GM18526 (cell line): ENCODE data around the gene ZCCHC2.
A peak's percentile ranks its signal among the peaks of the same experiment; 100 is the strongest.

ENCODE experiments used
- POLR2A ChIP-seq: IDR thresholded peaks from 3 replicates; pipeline ENCODE4 v1.6.1; 2011; ENCODE audit not compliant: insufficient read length; ENCODE audit errors: extremely low read depth

ZCCHC2 gene

GRCh38 chr18:62523631-62524439, 1.0 kb downstream of the ZCCHC2 start:
- peak; percentile 18 for TF ChIP-seq POLR2A

DNA sequence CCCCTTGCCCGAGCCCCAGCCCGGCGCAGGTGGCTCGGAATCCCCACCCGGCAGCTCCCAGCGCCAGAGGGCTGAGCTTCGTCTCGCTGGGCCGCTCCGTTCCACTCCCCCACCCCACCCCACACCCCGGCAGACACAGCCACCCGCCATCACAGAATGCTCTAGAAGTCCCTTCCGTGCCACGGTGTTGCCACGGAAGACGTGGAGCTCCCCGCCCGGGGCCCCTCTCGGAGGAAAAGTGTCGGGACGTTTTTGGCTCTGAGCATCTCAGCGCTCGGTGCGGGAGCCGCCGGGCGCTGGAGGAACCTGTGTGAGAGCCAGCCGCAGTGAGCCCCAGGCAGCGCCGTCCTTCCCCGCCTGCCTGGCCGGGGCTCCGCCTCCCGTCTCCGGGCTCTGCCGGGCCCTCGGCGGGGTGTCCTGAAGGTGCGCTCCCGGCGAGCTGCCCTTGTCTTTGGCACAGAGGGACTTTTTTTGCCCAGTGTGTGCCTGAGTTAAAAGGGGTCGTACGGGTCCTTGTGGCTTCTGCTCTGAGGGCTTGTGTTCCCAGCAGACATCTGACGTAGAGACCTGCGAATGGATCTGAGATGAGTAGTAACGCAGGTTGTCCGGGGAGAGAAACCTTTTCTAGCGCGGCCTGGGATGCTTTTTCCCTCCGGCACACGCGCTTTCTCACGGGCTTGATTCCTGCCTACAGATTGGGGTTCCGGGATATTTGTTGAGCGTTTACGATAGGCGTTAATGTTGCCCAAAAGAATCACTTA, 1.8 kb downstream of the ZCCHC2 start:
- TF ChIP-seq POLR2A, result no peak

DNA sequence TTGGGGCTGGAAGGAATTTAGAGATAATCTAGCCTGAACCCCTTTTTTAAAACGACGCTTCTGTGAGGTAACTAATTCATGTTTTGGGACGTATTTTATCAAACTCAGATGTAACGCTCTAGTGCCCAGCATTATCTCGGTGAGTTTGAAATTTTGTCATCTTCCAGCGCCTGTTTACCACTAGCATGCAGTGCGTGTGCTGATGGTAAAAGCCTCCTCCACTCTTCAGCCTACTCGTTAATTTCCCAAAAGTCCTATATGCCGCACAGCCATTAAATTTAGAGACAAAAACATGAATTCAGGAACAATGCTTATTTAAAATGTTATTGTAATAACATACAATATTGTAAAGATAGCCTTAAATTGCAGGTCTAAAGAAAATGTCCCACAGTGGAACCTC, 2.8 kb downstream of the ZCCHC2 start:
- no peak for TF ChIP-seq POLR2A

DNA sequence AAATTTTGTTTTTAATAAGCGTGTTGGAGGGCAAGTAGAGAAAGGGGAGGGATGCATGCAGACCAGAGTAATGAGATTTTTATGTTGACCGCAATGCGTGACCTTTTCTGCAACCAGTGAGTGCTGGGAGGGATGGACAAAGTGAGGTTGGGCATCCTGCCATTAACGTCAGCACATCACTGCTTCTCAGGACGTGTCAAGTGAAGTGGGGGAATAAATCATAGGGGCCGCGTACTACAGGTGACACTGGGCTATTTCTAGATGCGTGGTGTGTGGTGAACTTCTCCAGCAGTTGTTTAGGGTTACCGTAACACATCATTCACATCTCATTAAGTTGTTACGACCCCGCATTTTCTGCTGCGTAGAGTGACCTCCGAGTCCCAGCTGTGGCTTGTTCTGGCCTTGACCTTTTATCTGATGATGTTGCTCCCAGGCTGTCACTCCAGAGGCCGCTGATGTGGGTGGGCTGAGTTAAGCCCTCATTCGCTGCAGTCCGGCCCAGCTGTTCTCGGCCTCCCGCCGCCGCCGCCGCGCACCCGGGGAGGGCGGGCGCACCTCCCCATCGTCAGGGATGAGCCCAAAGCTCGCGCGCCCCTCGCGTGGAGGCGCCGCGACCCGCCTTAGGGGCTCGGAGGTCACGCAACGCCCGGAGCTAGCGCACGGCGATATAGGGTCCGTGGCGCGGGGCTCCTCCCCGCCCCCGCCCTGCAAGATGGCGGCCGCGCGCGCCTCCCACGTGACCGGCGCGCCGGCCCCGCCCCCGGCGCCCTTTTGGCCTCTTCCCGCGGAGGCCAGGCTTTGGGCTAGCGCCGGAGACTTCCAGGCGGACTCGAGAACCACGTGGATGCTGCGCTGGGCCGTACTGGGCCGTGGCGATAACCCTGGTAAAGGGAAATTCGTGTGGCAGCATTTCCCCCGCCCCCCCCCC, 3.5 kb downstream of the ZCCHC2 start:
- peak; percentile 83 for TF ChIP-seq POLR2A

- no peak for TF ChIP-seq POLR2A
Measured at GRCh38 chr18:62529597-62529996, 6.8 kb downstream of the ZCCHC2 start.

DNA sequence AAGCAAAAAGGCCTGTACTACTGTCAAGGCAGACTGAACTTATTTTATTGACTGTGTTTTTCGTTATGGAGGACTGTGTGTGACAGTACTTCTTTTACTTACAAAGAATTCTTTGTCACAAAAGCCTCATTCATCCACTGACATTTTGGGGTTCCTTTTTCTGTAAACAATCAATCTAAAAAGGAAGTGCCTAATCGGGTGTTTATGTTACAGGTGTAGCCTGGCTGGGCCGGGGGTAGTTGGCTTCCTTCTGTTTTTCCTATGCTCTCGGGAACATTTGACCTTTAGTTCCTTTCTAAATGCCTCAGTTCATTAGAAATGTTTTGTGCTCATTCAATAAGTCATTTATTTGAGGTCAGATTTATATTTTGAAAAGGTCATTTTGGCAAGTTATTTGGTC, 8.3 kb downstream of the ZCCHC2 start:
- TF ChIP-seq POLR2A, result no peak

DNA sequence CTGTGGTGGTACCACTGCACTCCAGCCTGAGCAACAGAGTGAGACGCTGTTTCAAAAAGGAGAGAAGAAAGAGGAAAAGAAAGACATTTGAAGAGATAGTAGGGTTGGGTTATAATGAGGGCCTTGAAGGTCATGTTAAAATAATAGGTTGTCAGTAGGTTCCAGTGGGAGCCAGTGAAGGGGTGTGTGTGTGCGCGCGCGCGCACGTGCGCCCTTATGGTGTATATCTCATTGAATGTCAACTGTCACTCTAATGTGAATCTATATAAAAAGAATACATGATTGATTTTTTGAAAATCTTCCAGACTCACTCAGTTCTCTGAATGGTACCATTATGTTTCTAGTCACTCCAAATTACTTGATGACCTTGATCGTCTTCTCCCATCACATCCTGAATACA, 9.1 kb downstream of the ZCCHC2 start:
- no peak for TF ChIP-seq POLR2A

DNA sequence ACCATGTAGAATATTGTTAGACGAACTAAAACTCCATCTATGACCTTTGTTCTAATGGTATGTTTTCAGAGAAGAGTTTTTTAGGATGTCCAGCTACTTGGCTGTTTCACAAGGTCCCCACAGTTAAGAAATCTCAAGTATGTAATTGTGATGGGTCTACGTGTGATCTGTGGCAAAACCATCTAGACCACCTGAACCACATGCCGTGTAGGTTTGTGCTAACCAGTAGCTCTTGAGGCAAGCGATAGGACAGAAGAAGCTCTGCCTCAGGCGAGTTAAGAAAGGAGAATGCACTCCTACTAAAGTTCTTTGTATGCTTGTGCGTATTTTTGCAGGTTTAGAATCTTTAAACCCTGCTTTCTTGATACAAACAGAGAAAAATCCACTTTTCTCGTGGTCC, 13.2 kb downstream of the ZCCHC2 start:
- no peak for TF ChIP-seq POLR2A

- no peak for TF ChIP-seq POLR2A
Measured at GRCh38 chr18:62537042-62537894, 14.4 kb downstream of the ZCCHC2 start.

DNA sequence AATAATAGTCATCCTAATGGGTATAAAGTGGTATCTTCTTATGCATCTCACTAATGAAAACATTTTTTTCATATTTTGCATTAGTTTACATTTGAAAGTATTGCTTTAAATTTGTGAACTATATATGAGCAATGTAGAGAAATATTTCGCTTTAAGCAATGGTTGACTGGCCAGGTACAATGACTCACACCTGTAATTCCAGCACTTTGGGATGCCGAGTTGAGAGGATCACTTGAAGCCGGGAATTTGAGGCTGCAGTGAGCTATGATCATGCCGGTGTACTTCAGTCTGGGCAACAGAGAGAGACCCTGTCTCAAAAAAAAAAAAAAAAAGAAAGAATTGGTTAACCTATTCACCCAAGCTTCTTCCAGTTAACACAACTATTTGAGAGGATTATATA, 15.1 kb downstream of the ZCCHC2 start:
- TF ChIP-seq POLR2A, result no peak

GRCh38 chr18:62538881-62539280, 16.1 kb downstream of the ZCCHC2 start:
- no peak for TF ChIP-seq POLR2A

- no peak for TF ChIP-seq POLR2A
Measured at GRCh38 chr18:62539284-62540165, 16.7 kb downstream of the ZCCHC2 start.

GRCh38 chr18:62543021-62543420, 20.2 kb downstream of the ZCCHC2 start:
- TF ChIP-seq POLR2A, result no peak

DNA sequence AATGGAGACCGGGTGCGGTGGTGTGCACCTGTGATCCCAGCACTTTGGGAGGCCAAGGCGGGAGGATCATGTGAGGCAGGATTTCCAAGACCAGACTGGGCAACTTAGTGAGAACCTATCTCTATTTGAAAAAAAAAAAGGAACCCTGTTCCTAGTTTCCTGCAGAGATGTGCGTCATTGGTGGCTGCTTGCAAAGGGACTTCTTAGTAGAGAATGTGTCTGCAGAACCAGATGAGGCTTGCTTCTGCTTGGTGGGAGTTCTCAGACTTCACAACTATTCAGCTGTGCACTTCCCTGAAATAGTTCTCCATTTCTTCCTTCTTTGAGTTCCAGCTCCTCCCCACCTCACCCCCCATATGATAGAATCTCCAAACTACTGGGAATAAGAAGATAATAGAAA, 22.3 kb downstream of the ZCCHC2 start:
- no peak for TF ChIP-seq POLR2A
